ENCODE data around the gene SH2D3A. TPM values are rescaled to one million over a fixed set of nuclear protein-coding genes. Genes with fewer than 3 reads are reported as not detected.
A peak's percentile ranks its signal among the peaks of the same experiment; 100 is the strongest.

The SH2D3A gene
- total and polyA plus RNA-seq, 2 of the 4 experiments (the other 2 are of a cell fraction) = under 0.01 to 0.09 TPM

DNA sequence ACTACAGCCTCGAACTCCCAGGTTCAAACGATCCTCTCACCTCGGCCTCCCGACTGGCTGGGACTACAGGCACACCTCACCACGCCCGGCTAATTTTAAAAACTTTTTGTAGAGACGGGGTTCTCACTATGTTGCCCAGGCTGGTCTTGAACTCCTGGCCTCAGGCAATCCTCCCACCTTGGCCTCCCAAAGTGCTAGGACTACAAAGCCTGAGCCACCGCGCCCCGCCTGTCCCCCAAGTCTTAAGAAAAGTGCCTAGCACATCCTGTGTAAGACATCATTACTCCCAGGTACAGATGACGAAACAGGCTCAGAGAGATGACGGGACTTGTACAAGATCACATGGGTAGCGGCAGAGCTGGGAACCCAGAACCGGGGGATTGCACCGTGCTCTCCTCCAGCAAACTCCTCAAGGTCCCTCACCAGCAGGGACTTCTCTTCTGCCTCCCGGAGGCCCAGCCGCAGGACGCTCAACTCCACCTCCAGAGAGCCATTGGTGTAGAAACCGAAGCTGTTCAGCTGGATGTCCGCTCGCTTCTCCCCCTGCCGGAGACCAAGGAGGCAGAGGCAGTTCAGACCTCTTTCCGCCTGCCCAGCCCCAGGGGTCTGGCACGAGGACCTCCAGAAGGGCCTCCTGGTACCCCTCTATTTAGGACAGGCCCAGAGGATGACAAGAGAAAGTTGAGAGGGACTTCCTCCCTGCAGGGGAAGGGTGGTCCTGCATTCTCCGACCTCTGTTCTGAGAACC, 30.9 kb downstream of the SH2D3A start:
- H3K56ac ChIP-seq (ENCODE audit: extremely low read depth, insufficient read depth, low read length) = peak overlapping the region; percentile 76
- POLR2A ChIA-PET (ENCODE audit: unreplicated experiment) = no interaction called here
- H3K18ac ChIP-seq (ENCODE audit: low read depth, low read length) = peak overlapping the region; percentile 25; the same call in 1 of the 2 replicates
- H4K91ac ChIP-seq (ENCODE audit: insufficient read depth, low read depth, low read length) = peak overlapping the region; percentile 44
- H3K27me3 ChIP-seq (ENCODE audit: control insufficient read depth, insufficient read depth, low read length) = no peaks in the 10 kb centered on the region
- in situ Hi-C loops (cut with MboI; ENCODE audit: low sequenced_read_pairs) = loop anchor here (10.0 kb wide), 2 partner anchors 128 to 222 kb away; no protein-coding TSS in a partner anchor
- dilution Hi-C loops (cut with HindIII; ENCODE audit: low sequenced_read_pairs, unreplicated experiment) = no loop called here
- peak overlapping the region; percentile 98 for H2AK9ac ChIP-seq (replicated peaks; ENCODE audit: low read depth, low read length, poor library complexity)
- H3K4me2 ChIP-seq (ENCODE audit: low read depth, low read length) = peak overlapping the region; percentile 85
- peak overlapping the region; percentile 89 for H3K27ac ChIP-seq (ENCODE audit: insufficient read depth, low read length)
- 27% methylated on average over 8 of the region's 25 CpGs; no CpG with 5 or more reads in 1 of the 2 experiments for WGBS, 2 experiments (ENCODE audit: extremely low coverage in 2 of 2, insufficient read length in 1 of 2)
- H3K4me1 ChIP-seq (ENCODE audit: control insufficient read depth, insufficient read depth, low read length) = peaks cover 13% of the 10 kb centered on the region
- H3K9ac ChIP-seq (ENCODE audit: low read depth, low read length) = peak overlapping the region; percentile 66
- H3K4me3 ChIP-seq (ENCODE audit: insufficient read depth, low read depth, low read length) = peak overlapping the region; percentile 58
- peaks cover 0 to 45% of the 10 kb centered on the region in 2 experiments; a peak in 3 of 4 replicates for H3K79me1 ChIP-seq (ENCODE audit: low read depth in 1 of 2, low read length in 2 of 2)
- peak overlapping the region; percentile 46 for H2BK5ac ChIP-seq (ENCODE audit: low read depth, low read length, poor library complexity, severe bottlenecking)
- peak overlapping the region; percentile 92 for H3K23ac ChIP-seq (ENCODE audit: low read depth, low read length)
- peaks cover 7% of the 10 kb centered on the region; the same call in 1 of the 2 replicates for H3K9me1 ChIP-seq (ENCODE audit: insufficient read depth, low read length)
- peak; percentile 87 for DNase-seq
- no peaks in the 10 kb centered on the region for H4K20me1 ChIP-seq (ENCODE audit: insufficient read depth, low read length)
- peak overlapping the region; percentile 90 for H3K14ac ChIP-seq (replicated peaks; ENCODE audit: low read depth, low read length)
- H2BK15ac ChIP-seq (ENCODE audit: low read depth, low read length) = no peak overlapping the region
- peak overlapping the region; percentile 56 for H2BK120ac ChIP-seq (ENCODE audit: low read depth, low read length)
- BruUV-seq (replicated peaks) = no TSS peak
- H4K8ac ChIP-seq (ENCODE audit: low read depth in 2 of 2, low read length in 2 of 2) = peak overlapping the region; percentile 19 to 88; a peak in 3 of 4 replicates
- ATAC-seq (ENCODE audit: low read depth) = peak; percentile 19
- CTCF ChIA-PET = interaction anchor here (0.7 to 3.6 kb wide), 5 partner anchors 15 to 267 kb away, joined by 3 to 25 read pairs (median 3); no protein-coding TSS in a partner anchor
- H3K36me3 ChIP-seq (ENCODE audit: control insufficient read depth, insufficient read depth, low read length) = peaks cover 11% of the 10 kb centered on the region; the same call in 1 of the 2 replicates
- H3K4ac ChIP-seq (ENCODE audit: low read depth, low read length) = peak overlapping the region; percentile 88
- H2AK5ac ChIP-seq (ENCODE audit: low read depth, low read length) = peak overlapping the region; percentile 72
- peak overlapping the region; percentile 99 for H2AFZ ChIP-seq (replicated peaks; ENCODE audit: low read length, poor library complexity)
- H4K5ac ChIP-seq (ENCODE audit: low read depth, low read length) = peak overlapping the region; percentile 55
- no peak overlapping the region for H2BK20ac ChIP-seq (ENCODE audit: low read depth, low read length)
- intact Hi-C loops (cut with micrococcal nuclease) = loop anchor here (1.0 to 10.0 kb wide), 7 partner anchors 104 to 609 kb away; partner anchors contain the start of genes ALKBH7, KHSRP, TNFSF9 and ZNF557
- H3K9me3 ChIP-seq (ENCODE audit: control insufficient read depth, insufficient read depth, low read length) = no peaks in the 10 kb centered on the region
- TF ChIP-seq RFX5 (IDR thresholded peaks at IDR 0.05; ENCODE audit: low read depth, low read length) = no peak
- no peak for TF ChIP-seq RCOR1 (IDR thresholded peaks at IDR 0.05; ENCODE audit: insufficient replicate concordance, low read length)
- TF ChIP-seq RAD21 (IDR thresholded peaks at IDR 0.05; ENCODE audit: low read length) = peak; percentile 53
- TF ChIP-seq BHLHE40 (IDR thresholded peaks at IDR 0.05; ENCODE audit: low read depth, low read length) = no peak
- TF ChIP-seq SMC3 (IDR thresholded peaks at IDR 0.05; ENCODE audit: low read depth, low read length) = peak; percentile 51
- peak; percentile 49; the same call in 1 of the 2 replicates for TF ChIP-seq POLR2A (IDR thresholded peaks at IDR 0.05; ENCODE audit: low read depth, low read length)
- TF ChIP-seq, protein P1, sequence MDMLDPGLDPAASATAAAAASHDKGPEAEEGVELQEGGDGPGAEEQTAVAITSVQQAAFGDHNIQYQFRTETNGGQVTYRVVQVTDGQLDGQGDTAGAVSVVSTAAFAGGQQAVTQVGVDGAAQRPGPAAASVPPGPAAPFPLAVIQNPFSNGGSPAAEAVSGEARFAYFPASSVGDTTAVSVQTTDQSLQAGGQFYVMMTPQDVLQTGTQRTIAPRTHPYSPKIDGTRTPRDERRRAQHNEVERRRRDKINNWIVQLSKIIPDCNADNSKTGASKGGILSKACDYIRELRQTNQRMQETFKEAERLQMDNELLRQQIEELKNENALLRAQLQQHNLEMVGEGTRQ (IDR thresholded peaks at IDR 0.05; ENCODE audit: low read depth, low read length) = 0 out of 2 replicates have a peak, but pooled peaks have one; percentile 3
- no peak for TF ChIP-seq FOS (IDR thresholded peaks at IDR 0.05; ENCODE audit: low read depth, low read length)
- TF ChIP-seq MXI1 (IDR thresholded peaks at IDR 0.05; ENCODE audit: borderline replicate concordance, low read depth, low read length) = no peak
- no peak for TF ChIP-seq NFE2L2 (IDR thresholded peaks at IDR 0.05; ENCODE audit: low read depth, low read length)
- no peak for TF ChIP-seq CHD1 (IDR thresholded peaks at IDR 0.05; ENCODE audit: low read depth, low read length)
- TF ChIP-seq CEBPB (IDR thresholded peaks at IDR 0.05; ENCODE audit: low read depth, low read length) = peak; percentile 53; the same call in 1 of the 2 replicates
- TF ChIP-seq, protein P2, sequence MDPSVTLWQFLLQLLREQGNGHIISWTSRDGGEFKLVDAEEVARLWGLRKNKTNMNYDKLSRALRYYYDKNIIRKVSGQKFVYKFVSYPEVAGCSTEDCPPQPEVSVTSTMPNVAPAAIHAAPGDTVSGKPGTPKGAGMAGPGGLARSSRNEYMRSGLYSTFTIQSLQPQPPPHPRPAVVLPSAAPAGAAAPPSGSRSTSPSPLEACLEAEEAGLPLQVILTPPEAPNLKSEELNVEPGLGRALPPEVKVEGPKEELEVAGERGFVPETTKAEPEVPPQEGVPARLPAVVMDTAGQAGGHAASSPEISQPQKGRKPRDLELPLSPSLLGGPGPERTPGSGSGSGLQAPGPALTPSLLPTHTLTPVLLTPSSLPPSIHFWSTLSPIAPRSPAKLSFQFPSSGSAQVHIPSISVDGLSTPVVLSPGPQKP (IDR thresholded peaks at IDR 0.05; ENCODE audit: borderline replicate concordance, low read depth, low read length) = no peak
- no peak for TF ChIP-seq MAZ (IDR thresholded peaks at IDR 0.05; ENCODE audit: borderline replicate concordance, low read depth, low read length)
- TF ChIP-seq MAFK (IDR thresholded peaks at IDR 0.05; ENCODE audit: low read depth, low read length) = no peak

All from IMR-90 (cell line).